GM12891 (cell line): ENCODE data around the gene GBF1.
A peak's percentile ranks its signal among the peaks of the same experiment; 100 is the strongest.

Experiments used
- DNase-seq: peaks from one replicate; pipeline ENCODE4 v3.0.0; 2011; ENCODE audit warnings: low spot score; ENCODE audit not compliant: insufficient read length
- FAIRE-seq: peaks from 2 replicates; lab custom pipeline; 2011; peaks lifted over from hg19 to GRCh38; lab: Jason Lieb, UNC
- PAX5 ChIP-seq: IDR thresholded peaks from 2 replicates; pipeline ENCODE4 v1.6.1; 2011; ENCODE audit warnings: low read length, moderate library complexity, mild to moderate bottlenecking; ENCODE audit not compliant: insufficient read depth, severe bottlenecking
- POLR2A ChIP-seq: IDR thresholded peaks from 2 replicates; pipeline ENCODE4 v1.6.1; 2011; ENCODE audit warnings: low read depth, low read length, control low read depth
- POLR2AphosphoS5 ChIP-seq: IDR thresholded peaks from 2 replicates; pipeline ENCODE4 v1.6.1; 2011; ENCODE audit warnings: low read depth, low read length, control low read depth
- POU2F2 ChIP-seq: IDR thresholded peaks from 2 replicates; pipeline ENCODE4 v1.6.1; 2011; ENCODE audit warnings: low read depth, mild to moderate bottlenecking, control low read depth, low read length, moderate library complexity
- SPI1 ChIP-seq: IDR thresholded peaks from 2 replicates; pipeline ENCODE4 v1.6.1; 2011; ENCODE audit warnings: low read depth, low read length, control low read depth
- TAF1 ChIP-seq: IDR thresholded peaks from 2 replicates; pipeline ENCODE4 v1.6.1; 2011; ENCODE audit warnings: low read depth, low read length, control low read depth

The GBF1 gene

GRCh38 chr10:102284531-102284930 lies 39.2 kb downstream of the GBF1 start:
- TF ChIP-seq POU2F2, result no peak
- no peak for TF ChIP-seq POLR2A
- no peak for TF ChIP-seq TAF1
- TF ChIP-seq POLR2AphosphoS5, result no peak
- TF ChIP-seq PAX5, result no peak
- TF ChIP-seq SPI1, result no peak
- DNase-seq, result no peak
- FAIRE-seq, result no peak

- TF ChIP-seq PAX5, result no peak
- TF ChIP-seq SPI1, result no peak
- no peak for TF ChIP-seq TAF1
- TF ChIP-seq POU2F2, result no peak
- TF ChIP-seq POLR2AphosphoS5, result no peak
- no peak for TF ChIP-seq POLR2A
- FAIRE-seq (peak; percentile 16), DNase-seq (no peak)
Measured at GRCh38 chr10:102285133-102285532, 39.8 kb downstream of the GBF1 start.

- DNase-seq (no peak), FAIRE-seq (no peak)
- no peak for TF ChIP-seq POLR2AphosphoS5
Measured at GRCh38 chr10:102286216-102286615, 40.9 kb downstream of the GBF1 start.

GRCh38 chr10:102287538-102287937 lies 42.2 kb downstream of the GBF1 start:
- FAIRE-seq (peak; percentile 13), DNase-seq (no peak)
- TF ChIP-seq SPI1 (peak; percentile 78), POLR2AphosphoS5 (no peak)

- TF ChIP-seq POLR2AphosphoS5, result no peak
- TF ChIP-seq POU2F2, result no peak
- TF ChIP-seq PAX5, result no peak
- no peak for TF ChIP-seq POLR2A
- TF ChIP-seq SPI1, result no peak
- no peak for TF ChIP-seq TAF1
- DNase-seq (no peak), FAIRE-seq (no peak)
Measured at GRCh38 chr10:102287991-102288390, 42.7 kb downstream of the GBF1 start.

GRCh38 chr10:102289356-102289755 lies 44.0 kb downstream of the GBF1 start:
- TF ChIP-seq POLR2A (no peak), SPI1 (no peak), POU2F2 (no peak), TAF1 (no peak), PAX5 (no peak), POLR2AphosphoS5 (no peak)
- FAIRE-seq, result no peak

GRCh38 chr10:102289840-102290239 lies 44.5 kb downstream of the GBF1 start:
- no peak for FAIRE-seq
- no peak for TF ChIP-seq TAF1
- TF ChIP-seq PAX5, result no peak
- TF ChIP-seq POU2F2, result no peak
- TF ChIP-seq SPI1, result no peak
- TF ChIP-seq POLR2AphosphoS5, result no peak
- TF ChIP-seq POLR2A, result no peak
- no peak for DNase-seq

More at GRCh38 chr10:102289356-102289755, 44.0 kb downstream of the GBF1 start:
- DNase-seq, result no peak

- no peak for TF ChIP-seq SPI1
- no peak for TF ChIP-seq PAX5
- TF ChIP-seq POLR2AphosphoS5, result no peak
- no peak for TF ChIP-seq TAF1
- TF ChIP-seq POU2F2, result no peak
- no peak for TF ChIP-seq POLR2A
- FAIRE-seq, result peak; percentile 35
- DNase-seq, result no peak
Measured at GRCh38 chr10:102291221-102291905, 46.0 kb downstream of the GBF1 start.

GRCh38 chr10:102297101-102297500 lies 51.8 kb downstream of the GBF1 start:
- no peak for TF ChIP-seq PAX5
- no peak for TF ChIP-seq TAF1
- DNase-seq (no peak), FAIRE-seq (peak; percentile 55)

GRCh38 chr10:102298899-102299298 lies 53.6 kb downstream of the GBF1 start:
- peak; percentile 63 for FAIRE-seq

GRCh38 chr10:102299873-102300272 lies 54.5 kb downstream of the GBF1 start:
- FAIRE-seq (peak; percentile 84), DNase-seq (no peak)
- TF ChIP-seq POU2F2 (no peak), SPI1 (no peak), POLR2AphosphoS5 (no peak), TAF1 (no peak), PAX5 (no peak), POLR2A (no peak)

More at GRCh38 chr10:102298899-102299298, 53.6 kb downstream of the GBF1 start:
- no peak for DNase-seq
- no peak for TF ChIP-seq PAX5
- no peak for TF ChIP-seq SPI1
- TF ChIP-seq POU2F2, result no peak
- TF ChIP-seq POLR2AphosphoS5, result no peak
- no peak for TF ChIP-seq TAF1
- no peak for TF ChIP-seq POLR2A
